Testis (tissue), 3 donors: Measurements from ENCODE around the gene DCT. TPM values are rescaled to one million over a fixed set of nuclear protein-coding genes. Genes with fewer than 3 reads are reported as not detected.

Experiments
- DNase-seq: peaks from one replicate; pipeline ENCODE4 v3.0.0-alpha.2; 2019
- H3K27ac ChIP-seq, 2 donors: fragments of 200-600 bp; sonication (generic); one replicate each; pipeline ENCODE4 v1.5.1; 2019
- H3K27me3 ChIP-seq: fragments of 200-600 bp; sonication (generic); one replicate; pipeline ENCODE4 v1.5.1; 2019
- H3K36me3 ChIP-seq: fragments of 200-600 bp; sonication (generic); one replicate; pipeline ENCODE4 v1.5.1; 2017; ENCODE audit warnings: low read depth; ENCODE audit errors: missing control alignments
- H3K4me1 ChIP-seq: fragments of 200-600 bp; sonication (generic); one replicate; pipeline ENCODE4 v1.5.1; 2019
- H3K4me3 ChIP-seq, 2 donors: fragments of 200-600 bp; sonication (generic); one replicate each; pipeline ENCODE4 v1.5.1; 2017 to 2019
- H3K9me3 ChIP-seq: fragments of 200-600 bp; sonication (generic); one replicate; pipeline ENCODE4 v1.5.1; 2017
- POLR2A ChIP-seq: fragments of 450-650 bp; IDR thresholded peaks from one replicate; pipeline ENCODE4 v1.6.1; 2017; ENCODE audit warnings: antibody characterized with exemption, mild to moderate bottlenecking, moderate library complexity
- intact Hi-C: fragments of 100-400 bp; cut with DNase I; formaldehyde crosslinking; loops from one replicate; pipeline ENCODE4 v1.15.1; 2023; ENCODE audit warnings: low total_unique reads
- polyA plus RNA-seq: library from polyadenylated mRNA; stranded (reverse); fragments of 350-450 nt; fragmentation: Illumina TruSeq; extraction: RNeasy Lipid Tissue Mini Kit (QIAGEN cat#74804); gene quantifications from one replicate; pipeline ENCODE4 v1.2.3, GENCODE V29; 2014; ENCODE audit warnings: low read depth, low replicate concordance; ENCODE audit not compliant: insufficient read depth
- total RNA-seq, 2 donors: library from RNA; depleted of rRNA; stranded (reverse); fragments of >200 nt; gene quantifications; one replicate each; pipeline ENCODE4 v1.2.3, GENCODE V29; 2016
- TF ChIP-seq, protein P1 (sequence below), 3 experiments: fragments of 450-650 bp in 2 of 3; fragments of 200-600 bp in 1 of 3; sonication (generic) in 1 of 3; IDR thresholded peaks; one replicate each; pipeline ENCODE4 v1.5.1; 2016 to 2019; ENCODE audit warnings: antibody characterized with exemption in 3 of 3, mild to moderate bottlenecking in 2 of 3, moderate library complexity in 1 of 3

The DCT gene
- total and polyA plus RNA-seq, 3 donors from 2014 or later: 2.1 to 2.9 (median 2.7) TPM

DNA sequence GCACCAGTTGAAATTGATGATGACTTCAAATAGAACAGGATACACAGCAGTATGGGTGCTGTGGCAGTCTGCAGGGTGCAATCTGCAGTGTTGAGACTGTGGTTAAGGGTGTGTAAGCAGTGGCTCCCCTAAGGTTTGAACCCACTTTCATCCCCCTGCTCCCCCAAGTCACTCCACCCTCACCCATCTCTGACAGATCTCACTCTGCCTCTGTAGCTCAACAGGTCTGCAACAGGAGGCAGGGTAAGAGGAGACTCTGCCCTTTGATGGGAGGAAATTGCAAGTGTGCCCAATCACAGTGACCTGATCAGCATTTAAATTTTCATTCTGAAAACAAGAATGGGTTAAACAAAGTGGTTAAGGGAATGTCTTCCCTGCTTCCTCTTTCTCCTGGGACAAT, 92.4 kb downstream of the DCT start:
- Histone ChIP-seq H3K4me3 (no peak overlapping the region), H3K27me3 (no peaks in the 10 kb centered on the region), H3K9me3 (no peaks in the 10 kb centered on the region), H3K4me1 (no peaks in the 10 kb centered on the region), H3K36me3 (no peaks in the 10 kb centered on the region), H3K27ac (no peak overlapping the region)
- DNase-seq: no peak
- intact Hi-C loops: no loop called here
- TF ChIP-seq POLR2A: no peak
- TF ChIP-seq, protein P1, sequence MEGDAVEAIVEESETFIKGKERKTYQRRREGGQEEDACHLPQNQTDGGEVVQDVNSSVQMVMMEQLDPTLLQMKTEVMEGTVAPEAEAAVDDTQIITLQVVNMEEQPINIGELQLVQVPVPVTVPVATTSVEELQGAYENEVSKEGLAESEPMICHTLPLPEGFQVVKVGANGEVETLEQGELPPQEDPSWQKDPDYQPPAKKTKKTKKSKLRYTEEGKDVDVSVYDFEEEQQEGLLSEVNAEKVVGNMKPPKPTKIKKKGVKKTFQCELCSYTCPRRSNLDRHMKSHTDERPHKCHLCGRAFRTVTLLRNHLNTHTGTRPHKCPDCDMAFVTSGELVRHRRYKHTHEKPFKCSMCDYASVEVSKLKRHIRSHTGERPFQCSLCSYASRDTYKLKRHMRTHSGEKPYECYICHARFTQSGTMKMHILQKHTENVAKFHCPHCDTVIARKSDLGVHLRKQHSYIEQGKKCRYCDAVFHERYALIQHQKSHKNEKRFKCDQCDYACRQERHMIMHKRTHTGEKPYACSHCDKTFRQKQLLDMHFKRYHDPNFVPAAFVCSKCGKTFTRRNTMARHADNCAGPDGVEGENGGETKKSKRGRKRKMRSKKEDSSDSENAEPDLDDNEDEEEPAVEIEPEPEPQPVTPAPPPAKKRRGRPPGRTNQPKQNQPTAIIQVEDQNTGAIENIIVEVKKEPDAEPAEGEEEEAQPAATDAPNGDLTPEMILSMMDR (IDR thresholded peaks at IDR 0.05): no peak

Other genes with a start within 250 kb of the DCT start
- 10 to 100 TPM in 1 of 2 donors, 1 to 10 TPM in 1; 8.7 to 10.1 TPM for gene TGDS, start 116.5 kb upstream of the DCT start, total RNA-seq
- gene TGDS, start 116.5 kb upstream of the DCT start, polyA plus RNA-seq: 9.5 TPM
- 1 to 10 TPM; 2.0 to 3.3 TPM for gene GPR180, start 122.2 kb upstream of the DCT start, total RNA-seq
- 2.7 TPM for gene GPR180, start 122.2 kb upstream of the DCT start, polyA plus RNA-seq
- gene SOX21, start 232.9 kb upstream of the DCT start, total RNA-seq: under 1 TPM; 0.56 to 0.71 TPM
- gene SOX21, start 232.9 kb upstream of the DCT start, polyA plus RNA-seq: 0.15 TPM